ENCODE data around the gene HOMER2. TPM values are rescaled to one million over a fixed set of nuclear protein-coding genes. Genes with fewer than 3 reads are reported as not detected.

HOMER2 gene
- total and polyA plus RNA-seq, 9 of the 15 experiments (the other 6 are each of a cell fraction or from before 2014, with no cell fraction given), result 0.13 to 0.47 (median 0.29) TPM; not detected in 1

DNA sequence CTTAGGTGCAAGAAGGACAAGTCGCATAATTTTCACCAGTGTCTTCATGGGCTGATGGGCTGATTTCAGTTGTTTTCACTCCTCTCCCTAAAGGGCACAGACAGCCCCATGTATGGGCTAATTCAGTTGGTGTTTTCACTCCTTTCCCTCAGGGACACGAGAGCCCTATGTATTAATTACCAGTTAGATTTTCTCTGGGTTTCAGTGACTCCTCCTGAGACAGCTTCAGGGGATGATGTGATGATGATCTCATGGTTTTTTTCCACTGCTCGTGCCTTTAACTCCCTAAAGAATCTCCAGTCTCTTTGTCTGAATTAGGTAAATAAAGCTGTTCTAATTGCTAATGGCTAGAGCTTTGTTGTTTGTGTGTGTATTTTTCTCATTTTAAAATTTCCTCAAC, 43.4 kb upstream of the HOMER2 start:
- WGBS (ENCODE audit: insufficient coverage, low coverage, missing lambda C conversion rate), result 26% methylated on average over 3 of the region's 3 CpGs
- in situ Hi-C loops (cut with MboI), result no loop called here
- no peaks in the 10 kb centered on the region for H3K27me3 ChIP-seq (ENCODE audit: control insufficient read depth in 2 of 2, insufficient read depth in 2 of 2, low read length in 2 of 2)
- no peaks in the 10 kb centered on the region for H3K9me3 ChIP-seq (replicated peaks; ENCODE audit: control insufficient read depth, insufficient read depth, low read depth, low read length)
- TF ChIP-seq ERF (CRISPR knock-in tag; IDR thresholded peaks at IDR 0.05), result no peak
- TF ChIP-seq, protein P1, sequence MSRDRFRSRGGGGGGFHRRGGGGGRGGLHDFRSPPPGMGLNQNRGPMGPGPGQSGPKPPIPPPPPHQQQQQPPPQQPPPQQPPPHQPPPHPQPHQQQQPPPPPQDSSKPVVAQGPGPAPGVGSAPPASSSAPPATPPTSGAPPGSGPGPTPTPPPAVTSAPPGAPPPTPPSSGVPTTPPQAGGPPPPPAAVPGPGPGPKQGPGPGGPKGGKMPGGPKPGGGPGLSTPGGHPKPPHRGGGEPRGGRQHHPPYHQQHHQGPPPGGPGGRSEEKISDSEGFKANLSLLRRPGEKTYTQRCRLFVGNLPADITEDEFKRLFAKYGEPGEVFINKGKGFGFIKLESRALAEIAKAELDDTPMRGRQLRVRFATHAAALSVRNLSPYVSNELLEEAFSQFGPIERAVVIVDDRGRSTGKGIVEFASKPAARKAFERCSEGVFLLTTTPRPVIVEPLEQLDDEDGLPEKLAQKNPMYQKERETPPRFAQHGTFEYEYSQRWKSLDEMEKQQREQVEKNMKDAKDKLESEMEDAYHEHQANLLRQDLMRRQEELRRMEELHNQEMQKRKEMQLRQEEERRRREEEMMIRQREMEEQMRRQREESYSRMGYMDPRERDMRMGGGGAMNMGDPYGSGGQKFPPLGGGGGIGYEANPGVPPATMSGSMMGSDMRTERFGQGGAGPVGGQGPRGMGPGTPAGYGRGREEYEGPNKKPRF (IDR thresholded peaks at IDR 0.05; ENCODE audit: low read depth, low read length), result no peak
- TF ChIP-seq ATF3 (IDR thresholded peaks at IDR 0.05), result peak; percentile 33; the same call in 1 of the 2 replicates
- no peak for TF ChIP-seq ATF3 (CRISPR knock-in tag; conservative IDR thresholded peaks at IDR 0.05)
- no peak for TF ChIP-seq HNRNPK (IDR thresholded peaks at IDR 0.05; ENCODE audit: low read depth, low read length, poor library complexity, severe bottlenecking)
- no peak for TF ChIP-seq ZNF639 (CRISPR knock-in tag; conservative IDR thresholded peaks at IDR 0.05 in 1 of 2, IDR thresholded peaks at IDR 0.05 in 1 of 2)
- TF ChIP-seq DMBX1 (CRISPR knock-in tag; IDR thresholded peaks at IDR 0.05; ENCODE audit: borderline replicate concordance), result no peak
- no peak for TF ChIP-seq TRIM28 (IDR thresholded peaks at IDR 0.05)
- H3K4me2 ChIP-seq (ENCODE audit: insufficient read depth, low read length), result no peak overlapping the region
- no peak for DNase-seq (ENCODE audit: extremely low read depth in 1 of 4, low spot score in 3 of 4)
- H4K20me1 ChIP-seq (replicated peaks; ENCODE audit: control insufficient read depth, insufficient read depth, low read length), result no peaks in the 10 kb centered on the region
- H3K4me3 ChIP-seq, result no peak overlapping the region
- H3K9ac ChIP-seq (ENCODE audit: insufficient read depth in 1 of 2, low read depth in 2 of 2, low read length in 2 of 2), result no peak overlapping the region
- no TSS peak for BruUV-seq (replicated peaks)
- no peaks in the 10 kb centered on the region for H3K9me1 ChIP-seq (ENCODE audit: control insufficient read depth, insufficient read depth, low read length)
- no peak for ATAC-seq
- H3K27ac ChIP-seq (ENCODE audit: extremely low read depth, low read depth, low read length), result no peak overlapping the region
- intact Hi-C loops (cut with micrococcal nuclease), result no loop called here
- no peak overlapping the region for H2AFZ ChIP-seq (ENCODE audit: low read depth, low read length)
- no peak for FAIRE-seq
- POLR2A ChIA-PET, result interaction anchor here (1.2 to 1.6 kb wide), 3 partner anchors 10 to 146 kb away, joined by 4 to 5 read pairs (median 4); partner anchors contain the start of genes C15orf40 and RAMAC
- no peaks in the 10 kb centered on the region for H3K79me2 ChIP-seq (ENCODE audit: control insufficient read depth, insufficient read depth, low read length)
- H3K36me3 ChIP-seq (ENCODE audit: control insufficient read depth, insufficient read depth, low read length), result no peaks in the 10 kb centered on the region
- H3K4me1 ChIP-seq (replicated peaks in 1 of 2; ENCODE audit: control insufficient read depth in 2 of 2, insufficient read depth in 2 of 2, low read length in 2 of 2), result peaks cover 0 to 5% of the 10 kb centered on the region in 2 experiments; a peak in 2 of 5 replicates
- CTCF ChIA-PET (ENCODE audit: low intra/inter-chr PET ratio), result interaction anchor here (0.6 kb wide), 1 partner anchor 419 kb away, joined by 6 read pairs; no protein-coding TSS in a partner anchor

Measured in K562 (cell line).